K562 (cell line): ENCODE measurements around the gene AIFM3. TPM values are rescaled to one million over a fixed set of nuclear protein-coding genes. Genes with fewer than 3 reads are reported as not detected.

Experiments used
- ATAC-seq: fragments of 200-7000 bp; cut with Tn5 transposase; 3 replicates; pipeline ENCODE4 v1.9.1; 2020; ENCODE audit warnings: moderate library complexity
- BruUV-seq: library from RNA; stranded (reverse); fragments of 400-500 nt; replicated peaks from 2 replicates; lab custom pipeline; 2021; lab: Mats Ljungman, UMichigan
- CTCF ChIA-PET: fragments of 300-600 bp; formaldehyde crosslinking; extraction: SDS; loops from one replicate; lab custom pipeline; 2021; ENCODE audit warnings: low intra/inter-chr PET ratio; lab: Yijun Ruan, JAX
- POLR2A ChIA-PET: fragments of 300-600, 350-650 bp; sonication (Branson Sonifier 250); formaldehyde crosslinking; extraction: SDS; loops from one replicate; lab custom pipeline; 2021; ENCODE audit warnings: antibody characterized with exemption, inconsistent platforms; lab: Yijun Ruan, JAX
- DNase-seq, 4 experiments: peaks; one replicate each; pipeline versions ENCODE4 v3.0.0 to v3.0.0-alpha.2; 2011 to 2018; ENCODE audit warnings: low spot score in 3 of 4, mixed read lengths in 3 of 4; ENCODE audit errors: extremely low read depth in 1 of 4
- FAIRE-seq: peaks from 2 replicates; lab custom pipeline; 2011; peaks lifted over from hg19 to GRCh38; lab: Jason Lieb, UNC
- H2AFZ ChIP-seq: 2 replicates; pipeline ENCODE4 v1.6.0; 2011; ENCODE audit warnings: low read depth, low read length, control low read depth, inconsistent platforms
- H3K27ac ChIP-seq: fragments of 200-600 bp; 3 replicates; pipeline ENCODE4 v1.8.0; 2011; ENCODE audit warnings: low read depth, mild to moderate bottlenecking, control low read depth, inconsistent platforms, low read length, moderate library complexity, mixed read lengths; ENCODE audit errors: extremely low read depth
- H3K27me3 ChIP-seq, 2 experiments: fragments of 300-600 bp in 1 of 2; 2 replicates in 1 of 2; 3 replicates in 1 of 2; pipeline versions ENCODE4 v1.6.0 to v1.8.0; 2011; ENCODE audit warnings: inconsistent platforms in 2 of 2, low read length in 2 of 2, mild to moderate bottlenecking in 1 of 2, mixed read lengths in 1 of 2, moderate library complexity in 1 of 2; ENCODE audit not compliant: control insufficient read depth in 2 of 2, insufficient read depth in 2 of 2
- H3K36me3 ChIP-seq: fragments of 300-600 bp; 3 replicates; pipeline ENCODE4 v1.8.0; 2011; ENCODE audit warnings: mild to moderate bottlenecking, low read length, inconsistent platforms; ENCODE audit not compliant: control insufficient read depth, insufficient read depth
- H3K4me1 ChIP-seq, 2 experiments: fragments of 200-600 bp in 1 of 2; replicated peaks in 1 of 2; 2 replicates in 1 of 2; 3 replicates in 1 of 2; pipeline versions ENCODE4 v1.5.1 to v1.8.0; 2011; ENCODE audit warnings: inconsistent platforms in 2 of 2, low read length in 2 of 2, mild to moderate bottlenecking in 1 of 2, mixed read lengths in 1 of 2, moderate library complexity in 1 of 2; ENCODE audit not compliant: control insufficient read depth in 2 of 2, insufficient read depth in 2 of 2
- H3K4me2 ChIP-seq: 2 replicates; pipeline ENCODE4 v1.6.1; 2011; ENCODE audit warnings: low read length, control low read depth, inconsistent platforms, mixed read lengths; ENCODE audit not compliant: insufficient read depth
- H3K4me3 ChIP-seq: fragments of 200-600 bp; sonication (generic), shearing (Covaris generic); 2 replicates; pipeline ENCODE4 v1.5.1; 2016; ENCODE audit warnings: control low read depth, inconsistent platforms
- H3K79me2 ChIP-seq: fragments of 200-600 bp; 3 replicates; pipeline ENCODE4 v1.8.0; 2011; ENCODE audit warnings: low read length, inconsistent platforms; ENCODE audit not compliant: control insufficient read depth, insufficient read depth
- H3K9ac ChIP-seq, 2 experiments: 2 replicates each; pipeline versions ENCODE4 v1.6.0 to v1.6.1; 2011; ENCODE audit warnings: low read depth in 2 of 2, low read length in 2 of 2, control low read depth in 1 of 2, inconsistent platforms in 1 of 2, mild to moderate bottlenecking in 1 of 2, mixed read lengths in 1 of 2; ENCODE audit not compliant: insufficient read depth in 1 of 2
- H3K9me1 ChIP-seq: one replicate; pipeline ENCODE4 v1.6.0; 2011; ENCODE audit warnings: inconsistent platforms, mild to moderate bottlenecking, low read length, moderate library complexity; ENCODE audit not compliant: control insufficient read depth, insufficient read depth
- H3K9me3 ChIP-seq: replicated peaks from 2 replicates; pipeline ENCODE4 v1.5.1; 2011; ENCODE audit warnings: low read depth, low read length, inconsistent platforms; ENCODE audit not compliant: control insufficient read depth, insufficient read depth
- H4K20me1 ChIP-seq: replicated peaks from 2 replicates; pipeline ENCODE4 v1.6.1; 2011; ENCODE audit warnings: low read length, inconsistent platforms, mixed read lengths; ENCODE audit not compliant: control insufficient read depth, insufficient read depth
- ATF2 ChIP-seq: sonication (generic); formaldehyde crosslinking; IDR thresholded peaks from 2 replicates; pipeline ENCODE4 v1.8.1; 2022; ENCODE audit warnings: missing genetic modification reagents
- BDP1 ChIP-seq: IDR thresholded peaks from 3 replicates; pipeline ENCODE4 v1.6.1; 2011; ENCODE audit not compliant: insufficient read length, insufficient read depth
- CBFB ChIP-seq: sonication (generic); formaldehyde crosslinking; IDR thresholded peaks from 2 replicates; pipeline ENCODE4 v1.4.0; 2020; ENCODE audit warnings: mild to moderate bottlenecking, missing genetic modification reagents
- CEBPB ChIP-seq: fragments of 450-650 bp; IDR thresholded peaks from 2 replicates; pipeline ENCODE4 v1.6.1; 2016; ENCODE audit warnings: missing genetic modification characterization, missing compliant biosample characterization
- MCM7 ChIP-seq, 2 experiments: fragments of 450-650 bp; IDR thresholded peaks; 2 replicates each; pipeline ENCODE4 v1.6.1; 2016 to 2018
- OTX1 ChIP-seq: fragments of 450-650 bp; formaldehyde crosslinking; IDR thresholded peaks from 2 replicates; pipeline ENCODE4 v1.4.0; 2022; ENCODE audit warnings: mild to moderate bottlenecking
- RCOR1 ChIP-seq, 2 experiments: IDR thresholded peaks; 2 replicates each; pipeline ENCODE4 v1.6.1; 2012; ENCODE audit warnings: low read depth in 2 of 2, low read length in 2 of 2, borderline replicate concordance in 1 of 2, improper control_type of control experiment in 1 of 2
- RFX7 ChIP-seq: fragments of 250-450 bp; sonication (Bioruptor Pico); IDR thresholded peaks from 2 replicates; pipeline ENCODE4 v1.5.1; 2021; ENCODE audit warnings: mild to moderate bottlenecking
- U2AF1 ChIP-seq: fragments of 200-400 bp; formaldehyde crosslinking; optimal IDR thresholded peaks from 2 replicates; pipeline ENCODE3; 2017; ENCODE audit warnings: mild to moderate bottlenecking, low read depth, low read length, moderate library complexity
- WGBS: fragments of 100-300 bp; shearing (Covaris generic); methylation state at CpG from one replicate; pipeline ENCODE4 v1.1.6; 2016; ENCODE audit warnings: low coverage, mixed read lengths; ENCODE audit not compliant: insufficient coverage; ENCODE audit errors: missing lambda C conversion rate; 5-methylcytosine and 5-hydroxymethylcytosine counted together
- in situ Hi-C: fragments of 300-500 bp; cut with MboI; formaldehyde crosslinking; loops from 4 replicates; pipeline ENCODE4 v1.15.0; 2018; ENCODE audit warnings: inconsistent platforms, mixed read lengths
- intact Hi-C: fragments of 100-400 bp; cut with micrococcal nuclease; formaldehyde crosslinking; loops from 2 replicates; pipeline ENCODE4 v1.14.2; 2022
- polyA plus RNA-seq, 8 experiments: library from polyadenylated mRNA; depleted of rRNA in 4 of 8; stranded (reverse) in 5 of 8; unstranded in 3 of 8; fragments of >200 nt; fragmentation: Nextera tagmentation in 2 of 8; fragmentation: Illumina TruSeq in 1 of 8; extraction: Ambion mirVana in 2 of 8; extraction: Trizol in 1 of 8; gene quantifications; 2 replicates each; pipeline versions ENCODE4 v1.2.1 to v1.2.3, GENCODE V29; 2011 to 2014; ENCODE audit warnings: inconsistent platforms in 1 of 8, missing spikeins in 1 of 8
- total RNA-seq, 7 experiments: library from RNA; depleted of rRNA in 6 of 7; stranded (reverse); fragments of >200 nt in 6 of 7; fragmentation: Illumina TruSeq in 2 of 7; extraction: Trizol in 2 of 7; gene quantifications; 2 replicates each; pipeline versions ENCODE4 v1.2.1 to v1.2.3, GENCODE V29; 2011 to 2021; ENCODE audit warnings: low replicate concordance in 1 of 7
- TF ChIP-seq, protein P1 (sequence below): fragments of 250-450 bp; sonication (Bioruptor Pico); IDR thresholded peaks from 2 replicates; pipeline ENCODE4 v1.9.0; 2021; ENCODE audit warnings: mild to moderate bottlenecking, inconsistent platforms
- TF ChIP-seq, protein P2 (sequence below): sonication (generic); formaldehyde crosslinking; IDR thresholded peaks from 2 replicates; pipeline ENCODE4 v1.8.1; 2023; ENCODE audit warnings: mild to moderate bottlenecking, missing genetic modification reagents, moderate library complexity

AIFM3 gene
- total and polyA plus RNA-seq, 9 of the 15 experiments (the other 6 are each of a cell fraction or from before 2014, with no cell fraction given), result 0.03 to 0.20 (median 0.07) TPM; not detected in 1

DNA sequence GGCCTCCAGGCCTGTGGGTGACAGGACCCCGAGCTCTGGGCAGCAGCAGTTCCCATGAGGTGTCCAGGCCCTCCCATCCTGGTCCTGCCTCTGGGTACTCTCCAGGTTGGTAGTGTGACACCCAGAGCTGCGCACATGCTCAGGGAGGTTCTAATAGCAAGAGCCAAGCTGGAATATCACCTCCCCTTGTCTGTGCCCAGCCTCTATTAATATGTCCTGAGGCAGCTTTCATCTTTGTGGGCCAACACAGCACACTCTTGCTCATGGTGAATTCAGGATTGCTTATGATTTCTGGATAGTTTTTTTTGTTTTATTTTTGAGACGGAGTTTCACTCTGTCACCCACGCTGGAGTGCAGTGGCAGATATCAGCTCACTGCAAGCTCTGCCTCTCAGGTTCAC is 51.3 kb downstream of the AIFM3 start (continued):
- TF ChIP-seq, protein P1, sequence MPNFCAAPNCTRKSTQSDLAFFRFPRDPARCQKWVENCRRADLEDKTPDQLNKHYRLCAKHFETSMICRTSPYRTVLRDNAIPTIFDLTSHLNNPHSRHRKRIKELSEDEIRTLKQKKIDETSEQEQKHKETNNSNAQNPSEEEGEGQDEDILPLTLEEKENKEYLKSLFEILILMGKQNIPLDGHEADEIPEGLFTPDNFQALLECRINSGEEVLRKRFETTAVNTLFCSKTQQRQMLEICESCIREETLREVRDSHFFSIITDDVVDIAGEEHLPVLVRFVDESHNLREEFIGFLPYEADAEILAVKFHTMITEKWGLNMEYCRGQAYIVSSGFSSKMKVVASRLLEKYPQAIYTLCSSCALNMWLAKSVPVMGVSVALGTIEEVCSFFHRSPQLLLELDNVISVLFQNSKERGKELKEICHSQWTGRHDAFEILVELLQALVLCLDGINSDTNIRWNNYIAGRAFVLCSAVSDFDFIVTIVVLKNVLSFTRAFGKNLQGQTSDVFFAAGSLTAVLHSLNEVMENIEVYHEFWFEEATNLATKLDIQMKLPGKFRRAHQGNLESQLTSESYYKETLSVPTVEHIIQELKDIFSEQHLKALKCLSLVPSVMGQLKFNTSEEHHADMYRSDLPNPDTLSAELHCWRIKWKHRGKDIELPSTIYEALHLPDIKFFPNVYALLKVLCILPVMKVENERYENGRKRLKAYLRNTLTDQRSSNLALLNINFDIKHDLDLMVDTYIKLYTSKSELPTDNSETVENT (CRISPR knock-in tag), result peak; percentile 32; the same call in 1 of the 2 replicates
- TF ChIP-seq U2AF1, result no peak
- TF ChIP-seq RFX7 (CRISPR knock-in tag), result no peak
- no peak for TF ChIP-seq BDP1
- 0 out of 4 replicates have a peak, but pooled peaks of 1 of the 2 experiments have one; percentile 21 for TF ChIP-seq RCOR1 (IDR thresholded peaks at IDR 0.05; ENCODE audit: borderline replicate concordance in 1 of 2, low read depth in 2 of 2, low read length in 2 of 2)
- TF ChIP-seq, all 486 proteins: peak for 2

GRCh38 chr22:21020802-21021429 is 53.9 kb downstream of the AIFM3 start:
- BruUV-seq, result no TSS peak
- H3K36me3 ChIP-seq, result no peaks in the 10 kb centered on the region
- peak overlapping the region in 1 of 2 experiments; percentile 33; a peak in 2 of 4 replicates for H3K9ac ChIP-seq
- ChIA-PET CTCF (interaction anchor here (0.7 to 1.0 kb wide), 2 partner anchors 14 to 1911 kb away, joined by 3 to 6 read pairs; no protein-coding TSS in a partner anchor), POLR2A (interaction anchor here (0.6 to 13.9 kb wide), 18 partner anchors 8 to 841 kb away, joined by 3 to 333 read pairs (median 4); partner anchors contain the start of genes LRRC74B, SLC7A4 and THAP7)
- peaks cover 7% of the 10 kb centered on the region; the same call in 1 of the 2 replicates for H4K20me1 ChIP-seq
- no peak overlapping the region for H2AFZ ChIP-seq
- peak; percentile 88 for ATAC-seq
- peak; percentile 85 to 98 (median 96) for DNase-seq
- intact Hi-C loops (loop anchor here (2.0 to 5.0 kb wide), 3 partner anchors 46 to 78 kb away; no protein-coding TSS in a partner anchor), in situ Hi-C loops (no loop called here)
- 42% methylated on average over 7 of the region's 7 CpGs for WGBS
- no peaks in the 10 kb centered on the region for H3K9me1 ChIP-seq
- H3K9me3 ChIP-seq, result no peaks in the 10 kb centered on the region
- H3K4me3 ChIP-seq, result no peak overlapping the region
- H3K4me2 ChIP-seq, result no peak overlapping the region
- peak; percentile 57 for FAIRE-seq
- H3K27me3 ChIP-seq, result peaks cover 3 to 16% of the 10 kb centered on the region in 2 experiments; a peak in 4 of 5 replicates
- no peak overlapping the region for H3K27ac ChIP-seq
- H3K4me1 ChIP-seq, result peaks cover 7 to 31% of the 10 kb centered on the region in 2 experiments
- no peaks in the 10 kb centered on the region; the same call in 2 of the 3 replicates for H3K79me2 ChIP-seq
- TF ChIP-seq ATF2 (CRISPR knock-in tag) (no peak), CBFB (CRISPR knock-in tag) (no peak), MCM7 (IDR thresholded peaks at IDR 0.05) (no peak), CEBPB (peak; percentile 56; the same call in 1 of the 2 replicates), OTX1 (CRISPR knock-in tag) (peak; percentile 93)
- TF ChIP-seq, protein P2, sequence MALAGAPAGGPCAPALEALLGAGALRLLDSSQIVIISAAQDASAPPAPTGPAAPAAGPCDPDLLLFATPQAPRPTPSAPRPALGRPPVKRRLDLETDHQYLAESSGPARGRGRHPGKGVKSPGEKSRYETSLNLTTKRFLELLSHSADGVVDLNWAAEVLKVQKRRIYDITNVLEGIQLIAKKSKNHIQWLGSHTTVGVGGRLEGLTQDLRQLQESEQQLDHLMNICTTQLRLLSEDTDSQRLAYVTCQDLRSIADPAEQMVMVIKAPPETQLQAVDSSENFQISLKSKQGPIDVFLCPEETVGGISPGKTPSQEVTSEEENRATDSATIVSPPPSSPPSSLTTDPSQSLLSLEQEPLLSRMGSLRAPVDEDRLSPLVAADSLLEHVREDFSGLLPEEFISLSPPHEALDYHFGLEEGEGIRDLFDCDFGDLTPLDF (CRISPR knock-in tag), result 0 out of 2 replicates have a peak, but pooled peaks have one; percentile 24
